Naive thymus-derived CD4-positive, alpha-beta T cell (primary cell): Measurements from ENCODE around the gene ITPR3. TPM values are rescaled to one million over a fixed set of nuclear protein-coding genes. Genes with fewer than 3 reads are reported as not detected.
A peak's percentile ranks its signal among the peaks of the same experiment; 100 is the strongest.

Source experiments
- ATAC-seq: fragments of 150-1000 bp; cut with Tn5 transposase; 2 replicates; pipeline ENCODE4 v1.10.0; 2021; ENCODE audit warnings: mild to moderate bottlenecking, moderate library complexity
- CTCF ChIA-PET: fragments of 350-600 bp; sonication (Branson Sonifier 250); formaldehyde crosslinking; loops from one replicate; lab custom pipeline; 2021; ENCODE audit warnings: antibody characterized with exemption; lab: Charles Lee
- POLR2A ChIA-PET: fragments of 350-600 bp; sonication (Branson Sonifier 250); formaldehyde crosslinking; loops from one replicate; lab custom pipeline; 2021; ENCODE audit warnings: antibody characterized with exemption, inconsistent platforms; lab: Charles Lee
- DNase-seq, 9 donors: peaks; one replicate each; pipeline versions ENCODE4 v3.0.0 to v3.0.0-alpha.2; 2020 to 2022; ENCODE audit warnings: mixed read lengths in 1 of 9
- H3K27ac ChIP-seq: one replicate; pipeline ENCODE4 v1.7.0; 2013; ENCODE audit warnings: mild to moderate bottlenecking, low read depth, low read length, moderate library complexity
- H3K27me3 ChIP-seq, 2 donors: one replicate each; pipeline ENCODE4 v1.7.0; 2013; ENCODE audit warnings: low read length in 2 of 2, mild to moderate bottlenecking in 2 of 2, moderate library complexity in 2 of 2; ENCODE audit not compliant: control insufficient read depth in 2 of 2, insufficient read depth in 2 of 2
- H3K36me3 ChIP-seq, 3 experiments: 1 replicate in 2 of 3; 2 replicates in 1 of 3; pipeline ENCODE4 v1.7.0; 2013; ENCODE audit warnings: low read length in 3 of 3, mild to moderate bottlenecking in 3 of 3, moderate library complexity in 1 of 3; ENCODE audit not compliant: insufficient read depth in 3 of 3, control insufficient read depth in 2 of 3
- H3K4me1 ChIP-seq, 2 donors: one replicate each; pipeline ENCODE4 v1.7.0; 2013; ENCODE audit warnings: low read length in 2 of 2, mild to moderate bottlenecking in 2 of 2, moderate library complexity in 1 of 2; ENCODE audit not compliant: control insufficient read depth in 2 of 2, insufficient read depth in 2 of 2
- H3K4me3 ChIP-seq: 2 replicates; pipeline ENCODE4 v1.7.0; 2013; ENCODE audit warnings: mild to moderate bottlenecking, low read length
- H3K9me3 ChIP-seq, 3 experiments: 1 replicate in 2 of 3; 2 replicates in 1 of 3; pipeline ENCODE4 v1.7.0; 2013; ENCODE audit warnings: low read length in 3 of 3; ENCODE audit not compliant: control insufficient read depth in 2 of 3
- H3K27ac Mint-ChIP-seq, 9 donors: one replicate each; pipeline ENCODE4 v1.8.0; 2020 to 2022; ENCODE audit warnings: mixed read lengths in 9 of 9, mild to moderate bottlenecking in 8 of 9, moderate library complexity in 5 of 9, inconsistent platforms in 2 of 9
- H3K27me3 Mint-ChIP-seq, 5 donors: one replicate each; pipeline ENCODE4 v1.8.0; 2021 to 2022; ENCODE audit warnings: mixed read lengths in 5 of 5, mild to moderate bottlenecking in 1 of 5
- H3K36me3 Mint-ChIP-seq, 5 donors: one replicate each; pipeline ENCODE4 v1.8.0; 2020 to 2022; ENCODE audit warnings: mixed read lengths in 5 of 5, mild to moderate bottlenecking in 3 of 5, inconsistent platforms in 1 of 5
- H3K4me1 Mint-ChIP-seq, 7 donors: one replicate each; pipeline ENCODE4 v1.8.0; 2020 to 2022; ENCODE audit warnings: mixed read lengths in 7 of 7, mild to moderate bottlenecking in 3 of 7, inconsistent platforms in 1 of 7
- H3K4me3 Mint-ChIP-seq, 10 donors: one replicate each; pipeline ENCODE4 v1.8.0; 2020 to 2022; ENCODE audit warnings: mild to moderate bottlenecking in 10 of 10, mixed read lengths in 10 of 10, moderate library complexity in 6 of 10, inconsistent platforms in 2 of 10
- H3K9me3 Mint-ChIP-seq, 11 donors: one replicate each; pipeline ENCODE4 v1.8.0; 2020 to 2022; ENCODE audit warnings: mixed read lengths in 11 of 11, mild to moderate bottlenecking in 4 of 11, inconsistent platforms in 1 of 11, moderate library complexity in 1 of 11
- intact Hi-C, 2 donors: fragments of 100-400 bp; cut with micrococcal nuclease; formaldehyde crosslinking; loops; one replicate each; pipeline ENCODE4 v1.15.1; 2023
- polyA plus RNA-seq, 2 donors: library from polyadenylated mRNA; unstranded; fragments of 300-500 nt; fragmentation: Illumina TruSeq; gene quantifications; one replicate each; pipeline ENCODE4 v1.2.3, GENCODE V29; 2021
- total RNA-seq, 6 experiments: library from RNA in 5 of 6; stranded (reverse) in 5 of 6; gene quantifications; 1 replicate in 5 of 6; 2 replicates in 1 of 6; pipeline ENCODE4 v1.2.3 and lab custom pipeline; 2021 to 2026

ITPR3 gene
- total and polyA plus RNA-seq, 7 experiments from 2014 or later, result 1.7 to 65.7 (median 41.4) TPM

DNA sequence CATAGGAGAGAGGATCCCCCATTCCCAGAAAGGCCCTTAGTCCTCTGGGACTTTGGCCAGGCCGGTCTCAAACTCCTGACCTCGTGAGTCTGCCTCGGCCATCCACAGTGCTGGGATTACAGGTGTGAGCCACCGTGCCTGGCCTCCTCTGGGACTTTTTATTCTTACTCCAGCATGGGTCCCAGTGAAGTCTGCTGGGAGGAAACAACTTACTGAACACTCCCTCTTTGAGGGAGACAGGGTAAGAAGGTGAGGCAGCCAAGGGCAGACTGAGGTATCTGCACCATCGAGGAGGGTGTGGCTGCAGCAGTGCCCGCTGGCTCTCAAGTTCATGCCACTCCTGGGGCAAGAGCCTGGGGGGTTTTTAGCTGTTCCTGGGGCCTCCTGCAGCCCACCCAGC is 43.4 kb upstream of the ITPR3 start:
- peak overlapping the region in 9 of 10 donors; percentile 93 to 99 (median 96) for H3K4me3 Mint-ChIP-seq
- intact Hi-C loops, result no loop called here
- DNase-seq (no peak), ATAC-seq (no peak)
- peaks cover 23 to 36% (median 32%) of the 10 kb centered on the region in 7 donors for H3K4me1 Mint-ChIP-seq
- H3K36me3 Mint-ChIP-seq, result peaks cover 0 to 28% (median 8%) of the 10 kb centered on the region in 5 donors
- no peaks in the 10 kb centered on the region for H3K27me3 Mint-ChIP-seq
- ChIA-PET POLR2A (interaction anchor here (0.5 to 0.6 kb wide), 2 partner anchors 101 to 619 kb away, joined by 3 to 4 read pairs; no protein-coding TSS in a partner anchor), CTCF (interaction anchor here (0.8 to 1.0 kb wide), 2 partner anchors 29 to 134 kb away, joined by 3 read pairs; partner anchors contain the start of gene UQCC2)
- peaks cover 0 to 4% (median 0%) of the 10 kb centered on the region in 11 donors for H3K9me3 Mint-ChIP-seq
- H3K27me3 ChIP-seq, result no peaks in the 10 kb centered on the region
- peak overlapping the region; percentile 73 to 99 (median 97) for H3K27ac Mint-ChIP-seq
- peak overlapping the region; percentile 92 for H3K4me3 ChIP-seq
- peaks cover 13 to 24% of the 10 kb centered on the region in 2 donors for H3K4me1 ChIP-seq
- peaks cover 22 to 35% (median 23%) of the 10 kb centered on the region in 3 experiments for H3K36me3 ChIP-seq
- no peaks in the 10 kb centered on the region for H3K9me3 ChIP-seq
- H3K27ac ChIP-seq, result peak overlapping the region; percentile 83

DNA sequence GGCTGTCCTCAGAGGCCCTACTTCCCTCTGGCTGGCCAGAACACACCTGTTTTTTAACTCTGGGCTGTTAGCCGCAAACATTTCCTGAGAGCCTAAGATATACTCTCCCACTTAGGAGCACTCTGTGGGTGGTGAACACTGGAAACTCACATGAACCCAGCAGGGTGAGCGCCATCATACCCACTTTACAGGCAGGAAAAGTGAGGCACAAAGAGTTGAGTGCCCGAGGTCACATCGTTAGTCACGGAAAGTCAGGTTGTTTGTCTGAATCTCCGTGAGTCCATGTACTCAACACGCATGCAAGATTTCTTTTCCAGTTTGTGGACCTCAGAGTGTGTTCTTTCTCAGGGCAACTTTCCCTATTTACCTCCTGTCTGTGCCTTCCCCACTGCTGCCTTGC is 43.0 kb upstream of the ITPR3 start:
- H3K36me3 Mint-ChIP-seq, result peaks cover 0 to 28% (median 8%) of the 10 kb centered on the region in 5 donors
- CTCF ChIA-PET, result no interaction called here
- peaks cover 23 to 36% (median 32%) of the 10 kb centered on the region in 7 donors for H3K4me1 Mint-ChIP-seq

DNA sequence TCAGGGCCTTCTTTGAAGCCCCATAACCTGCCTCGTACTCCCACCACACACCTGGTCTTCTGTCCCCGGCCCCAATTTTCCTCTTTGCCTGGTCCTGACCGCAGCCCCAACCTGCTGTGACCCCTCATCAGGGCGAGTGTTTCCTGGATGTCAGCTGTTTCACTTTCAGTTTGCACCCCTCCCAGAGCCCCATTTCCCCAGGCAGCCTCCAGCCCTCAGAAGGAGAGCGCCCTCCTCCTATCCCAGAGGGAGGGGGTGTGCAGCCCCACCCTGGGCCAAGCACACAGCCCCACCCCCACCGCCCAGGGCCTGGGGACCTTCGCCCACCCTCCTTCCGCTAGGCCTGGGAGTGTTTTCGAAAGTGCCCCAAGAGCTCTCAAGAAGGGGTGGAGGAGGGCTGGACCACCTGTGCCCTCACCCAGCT is 42.5 kb upstream of the ITPR3 start:
- no peaks in the 10 kb centered on the region for H3K27me3 ChIP-seq
- peaks cover 22 to 33% (median 23%) of the 10 kb centered on the region in 3 experiments for H3K36me3 ChIP-seq
- H3K27me3 Mint-ChIP-seq, result no peaks in the 10 kb centered on the region
- ATAC-seq, result peak; percentile 43
- peaks cover 23 to 36% (median 32%) of the 10 kb centered on the region in 7 donors for H3K4me1 Mint-ChIP-seq
- H3K4me3 ChIP-seq, result peak overlapping the region; percentile 92
- H3K9me3 ChIP-seq, result no peaks in the 10 kb centered on the region
- intact Hi-C loops, result no loop called here
- peak overlapping the region; percentile 94 to 99 (median 97) for H3K27ac Mint-ChIP-seq
- peaks cover 13 to 24% of the 10 kb centered on the region in 2 donors for H3K4me1 ChIP-seq
- H3K9me3 Mint-ChIP-seq, result peaks cover 0 to 4% (median 0%) of the 10 kb centered on the region in 11 donors
- H3K27ac ChIP-seq, result peak overlapping the region; percentile 83
- peaks cover 0 to 28% (median 8%) of the 10 kb centered on the region in 5 donors for H3K36me3 Mint-ChIP-seq
- H3K4me3 Mint-ChIP-seq, result peak overlapping the region; percentile 93 to 99 (median 96)
- CTCF ChIA-PET, result interaction anchor here (1.4 to 1.9 kb wide), 3 partner anchors 8 to 124 kb away, joined by 3 to 9 read pairs (median 5); partner anchors contain the start of gene ZBTB9
- POLR2A ChIA-PET, result interaction anchor here (0.6 to 2.2 kb wide), 7 partner anchors 8 to 658 kb away, joined by 3 to 8 read pairs (median 3); partner anchors contain the start of gene HMGA1
- DNase-seq, result peak in 8 of 9 donors; percentile 38 to 68 (median 48)

More for the DNA sequence above, 43.0 kb upstream of the ITPR3 start:
- Histone ChIP-seq H3K36me3 (peaks cover 22 to 35% (median 23%) of the 10 kb centered on the region in 3 experiments), H3K9me3 (no peaks in the 10 kb centered on the region), H3K4me3 (peak overlapping the region; percentile 92), H3K27ac (peak overlapping the region; percentile 83), H3K27me3 (no peaks in the 10 kb centered on the region), H3K4me1 (peaks cover 13 to 24% of the 10 kb centered on the region in 2 donors)
- intact Hi-C loops, result no loop called here
- H3K27ac Mint-ChIP-seq, result peak overlapping the region; percentile 94 to 99 (median 97)
- H3K4me3 Mint-ChIP-seq, result peak overlapping the region; percentile 93 to 99 (median 96)
- H3K27me3 Mint-ChIP-seq, result no peaks in the 10 kb centered on the region
- ATAC-seq (no peak), DNase-seq (peak in 1 of 9 donors; percentile 18)
- peaks cover 0 to 4% (median 0%) of the 10 kb centered on the region in 11 donors for H3K9me3 Mint-ChIP-seq
- POLR2A ChIA-PET, result interaction anchor here (1.0 to 1.2 kb wide), 3 partner anchors 124 to 658 kb away, joined by 3 read pairs; partner anchors contain the start of gene HMGA1

DNA sequence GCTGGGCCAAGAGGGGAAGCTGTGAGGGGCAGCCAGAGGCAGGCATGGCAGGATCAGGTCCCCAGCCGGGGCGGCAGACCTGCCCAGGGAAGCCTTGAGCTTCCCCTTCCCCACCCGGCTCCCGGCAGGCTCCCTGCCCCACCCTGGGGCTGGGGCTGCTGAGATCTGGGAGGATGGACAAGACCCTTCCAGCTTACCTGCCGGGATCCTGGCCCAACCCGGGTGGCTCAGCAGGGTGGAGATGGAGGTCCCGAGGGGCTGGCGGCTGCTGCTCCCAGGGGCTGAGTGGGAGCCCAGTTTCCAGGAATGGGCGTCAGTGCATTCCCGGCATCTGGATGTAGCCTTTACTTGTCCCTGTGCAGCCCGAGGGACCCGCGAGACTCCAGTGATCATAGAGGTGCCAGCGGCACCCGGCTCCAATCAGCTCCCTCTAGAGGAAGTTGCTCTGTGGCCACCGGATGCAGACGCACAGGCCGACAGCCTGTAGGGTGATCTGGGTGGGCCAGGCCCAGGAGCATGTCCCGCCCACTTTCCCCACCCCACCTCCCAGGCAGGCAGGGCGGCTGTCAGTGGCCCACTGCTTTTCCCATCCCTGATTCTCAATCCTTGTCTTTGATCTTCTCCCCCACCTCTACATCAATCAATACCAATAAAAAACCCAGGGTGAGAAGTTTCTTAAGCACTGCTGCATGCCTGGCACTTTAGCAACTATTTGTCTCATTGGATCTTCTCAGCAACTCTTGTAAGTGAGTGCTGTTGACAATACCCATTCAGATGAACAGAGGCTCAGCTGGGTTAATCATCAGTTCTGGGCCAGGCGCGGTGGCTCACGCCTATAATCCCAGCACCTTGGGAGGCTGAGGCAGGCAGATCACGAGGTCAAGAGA is 41.1 kb upstream of the ITPR3 start, which contains the start of gene BAK1:
Gene BAK1 (minus strand): TSS at position 449 of the 887 bp plus-strand sequence. CDS start 2,672 bp downstream, outside the sequence.
- DNase-seq, result peak; percentile 54 to 86 (median 78)
- H3K27me3 ChIP-seq, result no peaks in the 10 kb centered on the region
- CTCF ChIA-PET, result interaction anchor here (0.6 to 1.9 kb wide), 12 partner anchors 9 to 1360 kb away, joined by 3 to 9 read pairs (median 4); partner anchors contain the start of genes UQCC2 and ZBTB9
- peak within 1 kb of the TSS; percentile 93 to 99 (median 96) for H3K4me3 Mint-ChIP-seq
- peak within 1 kb of the TSS; percentile 94 to 99 (median 97) for H3K27ac Mint-ChIP-seq
- H3K27me3 Mint-ChIP-seq, result no peaks in the 10 kb centered on the region
- H3K36me3 Mint-ChIP-seq, result peaks cover 0 to 23% (median 6%) of the 10 kb centered on the region in 5 donors
- intact Hi-C loops, result loop anchor here (1.0 to 5.0 kb wide), 5 partner anchors 9 to 207 kb away; partner anchors contain the start of genes KIFC1 (in 2 of the 2), ZBTB9 (in 2 of the 2) and LEMD2 (in 1 of the 2)
- H3K9me3 ChIP-seq, result no peaks in the 10 kb centered on the region
- H3K27ac ChIP-seq, result peak within 1 kb of the TSS; percentile 83
- peak within 1 kb of the TSS; percentile 92 for H3K4me3 ChIP-seq
- POLR2A ChIA-PET, result interaction anchor here (0.6 to 2.2 kb wide), 16 partner anchors 8 to 566 kb away, joined by 3 to 10 read pairs (median 4); partner anchors contain the start of genes GRM4, LEMD2, SYNGAP1 and ZBTB9
- peak; percentile 98 for ATAC-seq
- peaks cover 13 to 25% of the 10 kb centered on the region in 2 donors for H3K4me1 ChIP-seq
- peaks cover 8 to 18% (median 10%) of the 10 kb centered on the region in 3 experiments for H3K36me3 ChIP-seq
- H3K4me1 Mint-ChIP-seq, result peaks cover 26 to 43% (median 39%) of the 10 kb centered on the region in 7 donors
- H3K9me3 Mint-ChIP-seq, result peaks cover 0 to 2% (median 0%) of the 10 kb centered on the region in 11 donors

DNA sequence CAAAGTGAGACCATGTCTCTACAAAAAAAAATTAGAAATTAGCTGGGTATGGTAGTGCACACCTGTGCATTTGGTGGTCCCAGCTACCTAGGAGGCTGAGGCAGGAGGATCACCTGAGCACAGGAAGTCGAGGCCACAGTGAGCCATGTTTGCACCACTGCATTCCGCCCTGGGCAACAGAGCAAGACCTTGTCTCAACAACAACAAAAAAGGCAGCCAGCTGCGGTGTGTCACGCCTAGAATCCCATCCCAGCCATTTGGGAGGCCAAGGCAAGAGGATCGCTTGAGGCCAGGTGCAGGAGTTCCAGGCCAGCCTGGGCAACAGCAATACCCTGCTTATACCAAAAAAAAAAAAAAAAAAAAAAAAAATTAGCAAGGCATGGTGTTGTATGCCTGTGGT is 39.9 kb upstream of the ITPR3 start:
- H3K9me3 Mint-ChIP-seq, result peaks cover 0 to 2% (median 0%) of the 10 kb centered on the region in 11 donors
- DNase-seq (no peak), ATAC-seq (no peak)
- no peaks in the 10 kb centered on the region for H3K27me3 Mint-ChIP-seq
- Histone ChIP-seq H3K9me3 (no peaks in the 10 kb centered on the region), H3K36me3 (peaks cover 0 to 9% (median 4%) of the 10 kb centered on the region in 3 experiments), H3K4me3 (no peak overlapping the region), H3K4me1 (peaks cover 24 to 33% of the 10 kb centered on the region in 2 donors), H3K27me3 (no peaks in the 10 kb centered on the region), H3K27ac (no peak overlapping the region)
- H3K4me1 Mint-ChIP-seq, result peaks cover 26 to 52% (median 42%) of the 10 kb centered on the region in 7 donors
- H3K4me3 Mint-ChIP-seq, result no peak overlapping the region
- ChIA-PET CTCF (interaction anchor here (0.7 kb wide), 2 partner anchors 10 to 120 kb away, joined by 3 read pairs; no protein-coding TSS in a partner anchor), POLR2A (interaction anchor here (1.8 kb wide), 1 partner anchor 208 kb away, joined by 4 read pairs; the partner anchor contains the start of gene LEMD2)
- H3K27ac Mint-ChIP-seq, result no peak overlapping the region
- intact Hi-C loops, result loop anchor here in 1 of 2 donors (5.0 kb wide), 1 partner anchor 206 kb away; the partner anchor contains the start of gene LEMD2
- H3K36me3 Mint-ChIP-seq, result peaks cover 0 to 19% (median 4%) of the 10 kb centered on the region in 5 donors
